Cortex of kidney (tissue), 1 donor: Measurements from ENCODE around the gene PTPRU.

ENCODE experiments used
- DNase-seq: peaks from one replicate; lab custom pipeline; 2025; lab: John Stamatoyannopoulos, UW

The PTPRU gene

GRCh38 chr1:29365906-29366670 is 129.8 kb downstream of the PTPRU start:
- no peak for DNase-seq

- DNase-seq: no peak
Observed at GRCh38 chr1:29368936-29369932, 132.9 kb downstream of the PTPRU start.

- no peak for DNase-seq
Observed at GRCh38 chr1:29370067-29370466, 133.7 kb downstream of the PTPRU start.

GRCh38 chr1:29371332-29371731 is 135.0 kb downstream of the PTPRU start:
- no peak for DNase-seq

- no peak for DNase-seq
Observed at GRCh38 chr1:29372108-29372507, 135.8 kb downstream of the PTPRU start.
